Fibroblast of skin of back (primary cell): ENCODE data around the gene TRIP10.

ENCODE experiments used
- DNase-seq: peaks from one replicate; pipeline ENCODE4 v3.0.0-alpha.2; 2013

Gene TRIP10

DNA sequence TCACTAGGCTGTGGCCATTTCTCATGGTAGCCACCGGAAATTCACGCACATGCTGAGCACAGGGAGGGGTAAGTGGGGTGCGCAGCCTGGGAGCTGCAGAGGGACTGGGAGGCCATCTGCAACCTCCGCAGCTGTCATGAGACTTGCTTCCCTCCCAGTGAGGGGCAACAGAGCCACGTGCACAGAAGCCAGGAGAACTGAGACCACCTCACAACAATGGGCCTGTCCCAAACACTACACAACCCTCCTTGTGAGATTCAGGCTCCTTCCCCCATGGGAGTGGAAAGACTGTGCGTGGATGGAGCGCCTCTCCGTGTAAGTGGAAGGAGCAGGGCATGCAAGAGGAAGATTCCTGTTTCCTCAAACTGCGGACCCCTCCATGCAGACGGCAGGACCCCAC lies 27.9 kb upstream of the TRIP10 start:
- DNase-seq: no peak

DNA sequence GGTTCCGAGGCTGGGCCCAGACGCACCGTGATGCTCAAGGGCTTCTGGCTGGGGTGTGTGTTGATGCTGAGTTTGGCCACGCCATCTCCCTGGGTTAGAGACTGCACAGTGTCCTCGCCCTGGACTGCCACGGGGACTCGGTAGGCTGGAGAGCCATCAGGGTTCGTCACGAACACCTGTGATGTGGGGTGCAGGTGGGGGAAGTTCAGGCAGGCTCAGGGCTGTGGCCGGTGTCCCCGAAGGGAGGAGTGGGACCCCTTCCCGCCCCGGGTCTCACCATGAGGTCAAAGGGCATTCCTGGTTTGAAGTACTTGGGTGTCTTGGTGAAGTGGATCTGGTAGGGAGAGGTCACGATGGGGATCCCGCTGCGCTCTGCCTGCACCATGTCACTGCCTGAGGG lies 27.2 kb upstream of the TRIP10 start:
- no peak for DNase-seq

DNA sequence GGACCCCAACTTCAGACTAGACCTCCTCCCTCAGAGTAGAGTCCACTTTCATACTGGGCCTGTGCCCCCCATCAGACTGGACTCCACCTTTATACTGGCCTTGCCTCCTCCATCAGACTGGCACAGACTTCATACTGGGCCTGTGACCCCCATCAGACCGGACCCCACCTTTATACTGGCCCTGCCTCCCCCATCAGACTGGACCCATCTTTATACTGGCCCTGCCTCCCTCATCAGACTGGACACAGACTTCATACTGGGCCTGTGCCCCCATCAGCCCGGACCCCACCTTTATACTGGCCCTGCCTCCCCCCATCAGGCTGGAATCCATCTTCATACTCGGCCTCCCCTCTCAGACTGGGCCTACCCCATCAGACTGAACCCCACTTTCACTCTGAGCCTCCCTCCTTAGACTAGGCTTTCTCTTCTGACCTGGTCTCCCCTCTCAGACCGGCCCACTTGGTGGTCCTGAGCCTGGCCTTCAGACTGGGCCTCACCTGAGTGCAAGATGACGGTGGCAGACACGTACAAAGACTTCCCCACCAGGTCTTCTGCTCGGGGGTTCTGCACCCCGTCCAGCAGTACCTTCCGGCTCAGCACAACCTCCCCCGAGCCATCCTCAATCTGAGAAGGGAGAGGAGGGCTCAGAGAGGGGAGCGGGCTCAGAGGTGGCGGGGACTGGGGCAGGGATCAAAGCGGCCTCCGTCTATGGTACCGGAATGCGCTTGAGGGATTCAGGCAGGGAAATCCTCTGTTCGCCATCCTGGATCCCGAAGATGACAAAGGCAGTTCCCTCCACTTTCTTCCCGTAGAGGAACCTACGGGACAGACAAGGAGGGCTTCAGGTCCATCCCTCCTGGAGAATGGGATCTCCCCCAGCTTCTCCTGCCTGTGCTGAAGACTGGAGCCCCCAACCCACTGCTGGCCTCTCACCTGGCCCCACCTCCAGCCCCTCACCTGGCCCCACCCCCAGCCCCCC lies 26.5 kb upstream of the TRIP10 start:
- no peak for DNase-seq

DNA sequence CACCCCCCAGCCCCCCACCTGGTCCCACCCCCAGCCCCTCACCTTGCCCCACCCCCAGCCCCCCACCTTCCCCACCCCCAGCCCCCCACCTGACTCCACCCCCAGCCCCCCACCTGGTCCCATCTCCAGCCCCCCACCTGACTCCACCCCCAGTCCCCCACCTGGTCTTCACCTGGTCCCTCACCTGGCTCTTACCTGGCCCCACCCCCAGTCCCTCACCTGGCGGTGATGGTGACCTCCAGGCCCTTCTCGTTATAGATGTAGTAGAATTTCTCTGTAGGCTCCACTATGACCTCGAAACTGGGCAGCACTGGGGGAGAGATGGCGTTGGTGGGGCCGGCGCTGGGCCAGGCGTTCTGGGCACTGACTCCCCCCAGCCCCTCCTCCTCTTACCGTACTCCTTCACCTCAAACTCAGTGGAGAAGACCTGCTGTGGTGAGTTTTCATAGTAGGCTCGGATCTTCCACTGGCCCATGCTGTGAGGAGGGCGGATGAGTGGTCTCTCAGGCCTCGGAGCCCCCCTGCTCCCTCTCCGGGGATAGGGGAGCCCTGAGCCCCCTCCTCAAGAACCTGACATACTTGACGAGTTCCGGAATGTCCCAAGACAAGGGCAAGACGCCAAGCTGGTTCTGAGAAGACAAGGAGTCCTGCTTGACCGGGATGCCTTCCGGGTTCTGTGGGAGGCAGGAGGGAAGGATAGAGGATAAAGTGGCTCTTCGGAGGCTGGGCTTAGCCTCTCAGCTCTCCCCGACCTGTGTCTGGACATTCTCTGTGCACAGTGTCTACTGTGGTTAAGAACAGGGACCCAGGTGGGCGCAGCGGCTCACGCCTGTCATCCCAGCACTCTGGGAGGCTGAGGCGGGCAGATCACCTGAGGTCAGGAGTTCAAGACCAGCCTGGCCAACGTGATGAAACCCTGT lies 25.4 kb upstream of the TRIP10 start:
- DNase-seq: no peak

DNA sequence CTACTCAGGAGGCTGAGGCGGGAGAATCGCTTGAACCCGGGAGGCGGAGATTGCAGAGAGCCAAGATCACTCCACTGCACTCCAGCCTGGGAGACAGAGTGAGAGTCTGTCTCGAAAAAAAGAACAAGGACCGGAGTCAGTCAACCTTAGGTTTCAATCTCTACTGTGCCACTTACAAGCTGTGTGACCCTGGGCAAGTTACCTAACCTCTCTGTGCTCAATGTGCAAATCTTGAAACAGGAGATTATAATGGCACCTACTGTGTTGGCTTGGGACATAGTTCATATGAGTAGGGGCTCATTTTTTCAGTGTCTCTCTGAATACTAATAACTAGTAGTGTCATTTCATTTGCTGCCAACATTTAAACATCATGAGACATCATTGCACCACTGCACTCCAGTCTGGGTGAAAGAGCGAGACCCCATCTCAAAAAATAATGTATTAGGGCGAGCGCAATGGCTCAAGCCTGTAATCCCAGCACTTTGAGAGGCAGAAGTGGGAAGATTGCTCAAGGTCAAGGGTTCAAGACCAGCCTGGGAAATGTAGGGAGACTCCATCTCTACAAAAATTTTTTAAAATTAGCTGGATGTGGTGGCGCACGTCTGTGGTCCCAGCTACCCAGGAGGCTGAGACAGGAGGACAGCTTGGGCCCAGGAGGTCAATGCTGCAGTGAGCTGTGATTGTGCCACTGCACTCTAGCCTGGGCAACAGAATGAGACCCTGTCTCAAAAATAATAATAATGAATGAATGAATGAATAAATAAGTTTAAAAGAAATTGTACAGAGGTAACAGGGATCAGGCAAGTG lies 24.5 kb upstream of the TRIP10 start:
- DNase-seq: no peak

DNA sequence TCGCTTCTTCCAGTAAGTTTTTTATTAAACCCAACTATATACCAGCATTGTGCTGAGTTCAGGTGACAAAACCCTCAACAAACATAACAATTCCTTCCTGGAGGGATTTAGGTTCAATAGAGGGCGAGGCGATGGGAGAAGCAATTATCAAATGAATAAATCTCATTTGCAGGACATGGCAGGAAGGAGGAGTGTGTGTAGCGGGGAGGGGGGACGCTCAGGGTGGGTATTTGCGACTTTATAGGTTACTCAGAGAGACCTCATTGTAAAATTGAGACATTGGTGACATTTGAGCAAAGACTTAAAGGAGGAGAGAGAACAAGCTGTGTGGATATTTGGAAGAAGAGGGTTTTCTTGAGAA lies 22.9 kb upstream of the TRIP10 start:
- DNase-seq: no peak

DNA sequence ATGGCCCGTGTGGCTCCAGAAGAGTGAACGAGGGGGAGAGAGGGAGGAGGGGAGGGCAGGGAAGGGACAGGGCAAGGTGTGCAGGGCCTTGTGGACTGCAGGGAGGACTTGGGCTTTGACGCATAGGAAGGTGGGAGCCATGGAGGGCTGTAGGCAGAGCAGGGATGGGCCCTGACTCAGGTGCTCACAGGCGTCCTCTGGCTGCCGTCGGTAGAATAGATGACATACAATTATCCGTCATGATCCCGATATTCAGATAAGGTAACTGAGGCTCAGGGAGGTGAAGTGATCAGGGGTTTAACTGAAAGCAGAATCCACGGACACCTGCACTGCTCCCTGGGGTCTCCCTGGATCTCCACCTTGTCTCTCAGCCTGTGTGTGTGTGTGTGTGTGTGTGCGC lies 22.4 kb upstream of the TRIP10 start:
- no peak for DNase-seq

DNA sequence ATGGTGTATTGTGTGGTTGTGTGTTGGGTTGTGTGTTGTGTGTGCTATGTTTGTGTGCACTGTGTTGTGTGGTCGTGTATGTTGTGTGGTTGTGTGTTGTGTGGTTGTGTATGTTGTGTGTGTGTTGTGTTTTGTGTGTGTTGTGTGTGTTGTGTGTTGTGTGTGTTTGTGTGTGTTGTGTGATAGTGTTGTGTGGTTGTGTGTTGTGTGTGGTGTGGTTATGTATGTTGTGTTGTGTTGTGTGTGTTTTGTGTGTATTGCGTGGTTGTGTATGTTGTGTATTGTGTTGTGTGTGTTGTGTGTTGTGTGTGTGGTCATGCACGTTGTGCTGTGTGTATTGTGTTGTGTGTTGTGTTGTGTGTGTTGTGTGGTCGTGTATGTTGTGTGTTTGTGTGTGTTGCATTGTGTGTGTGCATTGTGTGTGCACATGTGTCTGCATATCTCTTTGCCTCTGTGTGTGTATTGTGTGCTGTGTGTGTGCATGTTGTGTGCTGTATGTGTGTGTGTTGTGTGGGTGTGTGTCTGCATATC lies 22.0 kb upstream of the TRIP10 start:
- DNase-seq: no peak

DNA sequence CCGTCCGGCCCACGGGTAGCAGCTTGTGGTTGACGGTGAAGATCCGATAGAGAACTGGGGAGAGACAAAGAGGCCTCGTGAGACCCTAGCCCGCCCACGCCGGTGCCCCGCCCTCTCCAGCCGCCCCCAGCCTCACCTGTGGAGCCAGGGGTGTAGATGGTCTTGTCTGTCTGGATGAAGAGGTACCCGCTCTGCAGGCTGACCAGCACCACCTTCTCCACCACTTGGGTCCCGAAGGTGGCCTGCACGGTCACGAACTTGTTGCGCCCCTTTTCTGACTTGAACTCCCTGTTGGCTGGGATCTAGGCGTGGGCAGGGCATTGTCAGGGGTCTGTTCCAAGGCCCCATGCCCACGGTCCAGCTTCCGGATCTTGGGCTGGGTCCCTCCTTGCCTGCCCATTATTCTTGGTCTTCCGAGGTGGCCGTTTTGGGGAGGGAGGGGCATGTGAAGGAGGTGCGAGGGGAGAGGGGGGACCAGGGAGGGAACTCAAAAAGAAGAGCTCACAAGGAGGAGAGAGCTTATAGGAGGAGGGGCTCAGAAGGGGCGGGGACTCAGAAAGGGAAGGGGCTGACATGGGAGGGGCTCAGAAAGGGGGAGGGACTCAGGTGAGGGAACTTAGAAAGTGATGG lies 21.3 kb upstream of the TRIP10 start:
- DNase-seq: no peak

DNA sequence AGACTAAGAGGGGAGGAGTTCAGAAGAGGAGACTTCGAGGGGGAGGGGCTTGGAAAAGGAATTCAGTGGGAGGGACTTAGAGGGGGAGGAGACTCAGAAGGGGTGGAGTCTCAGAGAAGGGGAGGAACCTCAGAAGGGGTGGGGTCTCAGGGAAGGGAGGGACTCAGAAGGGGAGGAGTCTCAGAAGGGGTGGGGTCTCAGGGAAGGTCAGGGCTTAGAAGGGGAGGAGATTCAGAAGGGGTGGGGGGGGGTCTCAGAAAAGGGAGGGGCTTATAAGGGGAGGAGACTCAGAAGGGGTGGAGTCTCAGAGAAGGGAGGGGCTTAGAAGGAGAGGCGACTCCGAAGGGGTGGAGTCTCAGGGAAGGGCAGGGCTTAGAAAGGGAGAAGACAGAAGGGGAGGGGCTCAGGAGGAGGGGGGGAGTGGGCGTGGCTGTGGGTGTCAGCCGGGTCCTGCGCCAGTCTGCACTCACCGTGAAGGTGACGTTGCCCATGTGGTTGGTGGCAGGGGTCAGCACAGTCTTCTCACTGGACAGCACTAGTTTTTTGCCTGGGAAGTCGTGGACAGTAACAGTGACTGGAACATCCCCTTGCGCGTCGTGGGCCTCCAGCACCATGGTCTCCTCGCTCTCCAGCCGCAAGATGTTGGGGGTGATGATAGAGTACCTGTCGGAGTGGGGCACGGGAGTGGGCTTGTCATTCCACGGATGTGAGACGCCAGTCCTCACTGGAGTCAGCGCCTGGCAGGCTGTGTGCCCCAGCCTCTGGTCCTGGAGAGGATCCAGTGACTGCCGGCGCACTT lies 20.5 kb upstream of the TRIP10 start:
- DNase-seq: peak; percentile 5

DNA sequence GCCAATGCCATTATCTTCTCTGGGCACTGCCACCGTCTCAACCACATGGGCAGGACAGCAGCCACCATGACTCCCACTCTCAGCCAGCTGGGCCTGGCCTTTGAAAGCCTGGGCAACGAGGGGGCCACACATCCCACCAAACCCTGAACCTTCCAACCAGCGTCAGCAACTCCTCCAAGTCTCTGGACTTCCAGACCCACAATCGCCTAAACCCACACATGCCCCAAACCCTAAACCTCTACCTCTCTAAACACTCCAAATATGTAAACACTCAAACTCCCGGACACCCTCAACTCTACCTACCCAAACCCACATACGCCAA lies 20.0 kb upstream of the TRIP10 start:
- DNase-seq: no peak

DNA sequence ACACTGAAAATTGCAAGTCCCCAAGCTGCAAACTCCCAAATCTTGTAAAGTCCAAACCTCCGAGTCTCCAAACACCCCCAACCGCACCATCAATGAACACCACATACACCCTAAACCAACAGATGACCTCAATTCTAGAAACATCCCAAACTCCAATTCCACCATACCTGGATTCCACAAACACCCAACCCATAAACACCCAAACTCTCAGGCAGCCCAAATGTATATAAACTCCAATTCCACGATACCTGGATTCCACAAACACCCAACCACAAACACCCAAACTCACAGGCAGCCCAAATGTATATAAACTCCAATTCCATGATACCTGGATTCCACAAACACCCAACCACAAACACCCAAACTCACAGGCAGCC lies 19.5 kb upstream of the TRIP10 start:
- DNase-seq: no peak

DNA sequence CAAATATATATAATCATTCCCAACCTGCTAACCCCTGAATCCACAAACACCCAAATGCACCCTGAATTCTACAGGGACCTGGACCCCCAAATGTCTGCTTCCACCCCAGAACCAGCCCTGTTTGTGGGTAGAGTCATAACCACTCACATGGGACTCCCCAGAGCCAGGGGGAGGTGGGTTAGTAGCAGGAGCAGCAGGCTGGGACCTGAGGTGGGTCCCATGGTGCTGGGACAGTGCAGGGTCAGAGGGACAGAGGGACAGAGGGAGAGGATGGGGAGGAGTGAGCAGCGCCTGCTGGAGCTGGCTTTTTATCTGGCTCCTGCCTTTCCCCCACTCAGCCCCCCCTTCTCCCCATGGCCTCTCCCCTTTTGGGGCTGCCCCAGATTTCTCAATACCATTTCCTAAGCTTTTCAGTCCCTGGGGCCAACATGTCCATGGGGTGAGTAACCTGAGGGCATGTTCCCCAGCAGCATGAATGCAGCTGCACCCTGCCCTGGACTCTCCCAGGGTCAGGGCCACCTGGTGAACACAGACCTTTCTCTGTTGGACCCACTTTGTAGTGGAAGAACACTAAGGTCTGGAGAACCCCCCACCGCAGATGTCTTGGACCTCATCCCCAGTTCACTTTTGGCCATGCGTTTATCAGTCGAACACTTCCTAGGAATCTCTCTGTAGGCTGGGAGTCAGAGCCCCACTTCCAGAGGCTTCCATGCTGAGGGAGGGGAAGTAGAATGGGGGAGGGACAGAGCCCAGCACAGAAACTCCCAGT lies 18.9 kb upstream of the TRIP10 start, which contains the start of gene C3:
TSS of gene C3 (minus strand) at position 282 of the 769 bp plus-strand sequence. CDS start at position 221, 61 bp downstream.
- DNase-seq: no peak

DNA sequence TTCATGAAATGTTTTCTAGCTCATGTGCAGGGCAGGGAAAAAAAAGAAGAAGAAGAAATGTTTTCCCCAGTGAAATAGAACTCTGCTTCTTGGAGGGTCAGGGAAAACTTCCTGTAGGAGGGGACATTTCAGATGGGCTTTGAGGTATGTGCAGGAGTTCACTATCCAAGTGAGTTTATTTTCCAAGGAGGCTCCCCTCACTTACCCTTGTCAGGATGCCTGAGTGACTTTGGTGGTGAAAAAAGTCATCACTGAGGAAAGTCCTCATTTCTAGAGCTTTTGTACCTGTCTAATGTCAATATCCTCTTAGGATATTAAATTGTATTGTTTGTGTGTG lies 18.4 kb upstream of the TRIP10 start:
- DNase-seq: no peak

DNA sequence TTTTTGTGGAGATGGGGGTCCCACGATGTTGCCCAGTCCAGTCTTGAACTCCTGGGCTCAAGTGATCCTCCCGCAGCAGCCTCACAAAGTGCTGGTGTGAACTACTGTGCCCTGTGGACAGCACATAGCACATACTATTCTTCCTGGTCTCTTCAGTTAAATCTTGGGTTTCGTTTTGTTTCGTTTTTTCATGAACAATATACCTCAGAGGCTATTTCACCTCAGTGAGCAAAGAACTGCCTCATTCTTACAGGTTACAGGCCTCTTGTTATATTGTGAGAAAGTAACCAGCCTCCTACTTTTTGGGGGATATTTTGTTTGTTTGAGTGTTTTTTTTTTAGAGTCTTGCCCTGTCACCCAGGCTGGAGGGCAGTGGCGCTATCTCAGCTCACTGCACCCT lies 17.7 kb upstream of the TRIP10 start:
- DNase-seq: no peak

DNA sequence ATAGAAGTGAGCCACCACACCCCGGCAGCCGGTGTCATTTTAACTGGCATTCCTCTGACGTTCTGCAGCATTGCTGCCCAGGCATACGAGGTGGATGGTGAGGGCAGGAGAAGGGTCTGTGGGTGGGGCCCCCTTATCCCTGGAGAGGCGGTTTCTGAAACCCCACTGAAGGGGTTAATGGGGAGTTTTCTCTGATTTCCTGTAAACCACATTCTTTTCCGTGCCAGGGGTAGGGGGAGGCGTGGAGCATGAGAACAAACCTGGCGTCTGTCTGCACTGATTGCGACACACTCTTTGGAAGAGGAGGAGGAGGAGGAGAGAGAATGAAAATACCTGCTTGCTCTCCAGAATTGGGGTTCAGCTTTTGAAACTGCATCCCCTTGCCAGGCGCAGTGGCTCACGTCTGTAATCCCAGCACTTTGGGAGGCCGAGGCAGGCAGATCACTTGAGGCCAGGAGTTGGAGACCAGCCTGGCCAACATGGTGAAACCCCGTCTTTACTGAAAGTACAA lies 16.3 kb upstream of the TRIP10 start:
- no peak for DNase-seq

DNA sequence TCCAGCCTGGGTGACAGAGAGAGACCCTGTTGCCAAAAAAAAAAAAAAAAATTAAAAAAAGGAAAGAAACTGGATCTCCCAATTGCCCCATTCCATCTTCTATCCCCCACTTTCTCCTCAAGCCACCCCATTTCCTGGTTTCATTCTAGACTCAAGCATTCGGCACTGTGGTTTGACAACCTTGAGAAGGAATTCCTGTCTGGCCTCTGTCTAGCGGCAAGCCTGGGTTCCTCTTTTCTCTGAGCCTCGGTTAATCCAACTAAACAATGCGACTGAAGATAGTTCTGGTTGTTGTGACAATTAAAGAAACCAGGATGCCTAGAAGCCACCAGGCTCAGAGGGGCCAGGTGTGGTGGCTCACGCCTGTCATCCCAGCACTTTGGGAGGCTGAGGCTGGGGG lies 15.7 kb upstream of the TRIP10 start:
- no peak for DNase-seq

DNA sequence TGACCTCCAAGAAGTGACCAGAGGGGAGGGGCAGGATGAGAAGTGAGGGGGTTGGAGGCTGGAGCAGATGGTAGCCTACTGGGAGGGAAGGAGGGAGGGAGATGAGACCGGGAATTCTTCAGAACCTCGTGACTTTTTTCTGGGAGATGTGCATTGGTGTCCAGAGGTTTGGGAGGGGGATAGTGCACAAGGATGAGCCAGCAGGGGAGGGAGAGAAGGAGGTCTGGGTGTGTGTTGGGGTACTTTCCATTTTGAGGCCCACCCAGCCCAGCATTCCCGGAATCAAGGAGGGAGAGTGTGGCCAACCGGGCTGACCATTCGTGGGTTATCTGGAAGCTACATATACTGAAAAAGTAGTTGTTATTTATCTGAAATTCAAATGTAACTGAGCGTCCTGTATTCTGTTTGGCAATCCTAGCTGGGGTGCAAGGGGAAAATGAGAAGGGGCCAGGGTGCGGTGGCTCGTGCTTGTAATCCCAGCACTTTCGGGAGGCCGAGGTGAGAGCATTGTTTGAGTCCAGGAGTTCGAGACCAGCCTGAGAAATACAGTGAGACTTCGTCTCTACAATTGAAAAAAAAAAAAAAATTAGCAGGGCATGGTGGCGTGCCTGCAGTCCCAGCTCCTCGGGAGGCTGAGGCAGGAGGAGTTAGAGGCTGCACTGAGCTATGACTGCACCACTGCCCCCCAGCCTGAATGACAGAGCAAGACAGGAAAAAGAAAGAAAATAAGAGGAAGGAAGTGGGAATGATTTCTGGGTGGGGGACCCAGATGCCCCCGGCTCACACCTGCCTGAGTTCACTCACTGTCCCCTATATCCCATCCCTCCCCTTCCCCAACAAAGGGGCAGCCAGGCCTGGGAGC lies 14.6 kb upstream of the TRIP10 start:
- DNase-seq: no peak

DNA sequence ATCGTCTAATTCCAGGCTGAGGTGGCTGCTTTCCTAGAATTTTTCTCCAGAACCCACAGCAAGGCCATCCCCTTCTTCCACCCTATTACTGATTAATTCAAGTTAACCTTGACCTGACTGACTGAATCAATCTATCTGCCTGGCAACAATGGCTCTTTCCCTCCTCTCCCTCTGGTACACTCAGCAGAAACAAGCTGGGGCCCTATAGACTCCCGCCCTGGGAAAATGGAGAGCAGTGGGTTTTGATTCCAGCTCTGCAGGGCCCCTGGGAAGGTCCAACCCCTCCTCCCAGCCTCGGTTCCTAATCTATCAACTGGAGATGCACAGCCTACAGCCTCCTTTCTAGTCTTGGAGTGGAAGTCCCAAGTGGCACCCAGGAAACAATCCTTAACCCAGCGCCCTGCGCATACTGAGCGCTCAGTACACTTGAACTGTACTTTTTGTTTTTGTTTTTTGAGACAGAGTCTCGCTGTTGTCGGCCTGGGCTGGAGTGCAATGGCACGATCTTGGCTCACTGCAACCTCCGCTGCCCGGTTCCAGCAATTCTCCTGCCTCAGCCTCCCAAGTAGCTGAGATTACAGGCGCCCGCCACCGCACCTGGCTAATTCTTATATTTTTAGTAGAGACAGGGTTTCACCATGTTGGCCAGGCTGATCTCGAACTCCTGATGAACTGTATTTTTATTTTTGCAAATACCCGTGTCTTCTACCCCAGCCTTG lies 13.8 kb upstream of the TRIP10 start:
- no peak for DNase-seq
